Keratinocyte (primary cell): ENCODE results near the gene RSBN1. TPM values are rescaled to one million over a fixed set of nuclear protein-coding genes. Genes with fewer than 3 reads are reported as not detected.

ENCODE experiments used
- DNase-seq: peaks from one replicate; pipeline ENCODE4 v3.0.0-alpha.2; 2011; ENCODE audit warnings: low read depth, missing footprints, low spot score
- FAIRE-seq: peaks from 2 replicates; lab custom pipeline; 2011; peaks lifted over from hg19 to GRCh38; lab: Jason Lieb, UNC
- H2AFZ ChIP-seq: 2 replicates; pipeline ENCODE4 v1.6.0; 2012; ENCODE audit warnings: low read length, control low read depth, inconsistent platforms; ENCODE audit not compliant: control insufficient read depth
- H3K27ac ChIP-seq: 2 replicates; pipeline ENCODE4 v1.5.1; 2011; ENCODE audit warnings: low read length; ENCODE audit not compliant: control insufficient read depth, insufficient read depth
- H3K27me3 ChIP-seq: 3 replicates; pipeline ENCODE4 v1.6.0; 2011; ENCODE audit warnings: low read length; ENCODE audit not compliant: control insufficient read depth, insufficient read depth; ENCODE audit errors: extremely low read depth
- H3K36me3 ChIP-seq, 2 experiments: 2 replicates in 1 of 2; 3 replicates in 1 of 2; pipeline ENCODE4 v1.5.1; 2011; ENCODE audit warnings: low read length in 2 of 2, mild to moderate bottlenecking in 1 of 2; ENCODE audit not compliant: control insufficient read depth in 2 of 2, insufficient read depth in 2 of 2; ENCODE audit errors: extremely low read depth in 1 of 2
- H3K4me1 ChIP-seq: 3 replicates; pipeline ENCODE4 v1.5.1; 2011; ENCODE audit warnings: low read length; ENCODE audit not compliant: control insufficient read depth, insufficient read depth; ENCODE audit errors: extremely low read depth
- H3K4me2 ChIP-seq: 3 replicates; pipeline ENCODE4 v1.6.0; 2011; ENCODE audit warnings: low read depth, low read length; ENCODE audit not compliant: control insufficient read depth, insufficient read depth; ENCODE audit errors: extremely low read depth
- H3K4me3 ChIP-seq, 3 experiments: fragments of 200-600 bp in 1 of 3; sonication (generic) in 1 of 3; 2 replicates in 2 of 3; 3 replicates in 1 of 3; pipeline ENCODE4 v1.5.1; 2011 to 2016; ENCODE audit warnings: low read length in 3 of 3, mild to moderate bottlenecking in 3 of 3, control low read depth in 2 of 3, inconsistent platforms in 1 of 3, low read depth in 1 of 3, mixed read lengths in 1 of 3, mixed run types in 1 of 3, moderate library complexity in 1 of 3; ENCODE audit not compliant: control insufficient read depth in 2 of 3, insufficient read depth in 2 of 3; ENCODE audit errors: extremely low read depth in 1 of 3
- H3K79me2 ChIP-seq: 2 replicates; pipeline ENCODE4 v1.6.0; 2012; ENCODE audit warnings: low read length; ENCODE audit not compliant: control insufficient read depth, insufficient read depth
- H3K9ac ChIP-seq: 3 replicates; pipeline ENCODE4 v1.6.0; 2011; ENCODE audit warnings: low read length; ENCODE audit not compliant: control insufficient read depth, insufficient read depth; ENCODE audit errors: extremely low read depth
- H3K9me1 ChIP-seq: 3 replicates; pipeline ENCODE4 v1.6.0; 2011; ENCODE audit warnings: low read length; ENCODE audit not compliant: control insufficient read depth, insufficient read depth; ENCODE audit errors: extremely low read depth
- H3K9me3 ChIP-seq: 2 replicates; pipeline ENCODE4 v1.5.1; 2012; ENCODE audit warnings: low read depth, low read length; ENCODE audit not compliant: control insufficient read depth
- H4K20me1 ChIP-seq: 3 replicates; pipeline ENCODE4 v1.6.0; 2011; ENCODE audit warnings: low read length; ENCODE audit not compliant: control insufficient read depth, insufficient read depth; ENCODE audit errors: extremely low read depth
- CTCF ChIP-seq, 3 experiments: IDR thresholded peaks in 1 of 3; conservative IDR thresholded peaks in 1 of 3; optimal IDR thresholded peaks in 1 of 3; 2 replicates in 2 of 3; 3 replicates in 1 of 3; pipeline versions ENCODE3 to v1.5.1; 2011; ENCODE audit warnings: low read length in 3 of 3, mild to moderate bottlenecking in 3 of 3, moderate library complexity in 2 of 3, control low read depth in 1 of 3, inconsistent platforms in 1 of 3; ENCODE audit not compliant: insufficient read depth in 2 of 3; ENCODE audit errors: extremely low read depth in 1 of 3
- EZH2 ChIP-seq: IDR thresholded peaks from one replicate; pipeline ENCODE4 v1.6.1; 2012; ENCODE audit warnings: inconsistent platforms, mild to moderate bottlenecking, low read length, moderate library complexity
- dilution Hi-C: fragments of 300-500 bp; cut with MboI; formaldehyde crosslinking; loops from one replicate; pipeline ENCODE4 v1.7.0; 2020; ENCODE audit warnings: low sequenced_read_pairs; ENCODE audit not compliant: extremely low pct_ligation_motif_present
- polyA plus RNA-seq, 5 experiments: library from polyadenylated mRNA; depleted of rRNA in 3 of 5; stranded (reverse) in 3 of 5; stranded (forward) in 1 of 5; unstranded in 1 of 5; fragments of >200 nt; gene quantifications; 1 replicate in 1 of 5; 2 replicates in 3 of 5; 3 replicates in 1 of 5; pipeline versions ENCODE4 v1.2.1 to v1.2.3, GENCODE V29; 2011 to 2012; ENCODE audit warnings: missing spikeins in 2 of 5, low read depth in 1 of 5, low replicate concordance in 1 of 5

Gene RSBN1
- polyA plus RNA-seq, 1 donor (not counting 4 experiments of a cell fraction or from before 2014, with no cell fraction given) = 10.4 TPM

GRCh38 chr1:113818578-113818977 is 6.3 kb upstream of the RSBN1 start:
- no peaks in the 10 kb centered on the region for H3K9me1 ChIP-seq
- H3K27ac ChIP-seq = no peak overlapping the region
- no peaks in the 10 kb centered on the region for H3K79me2 ChIP-seq
- FAIRE-seq (no peak), DNase-seq (no peak)
- dilution Hi-C loops = no loop called here
- TF ChIP-seq CTCF (optimal IDR thresholded peaks at IDR 0.05 in 1 of 3, IDR thresholded peaks at IDR 0.05 in 1 of 3, conservative IDR thresholded peaks at IDR 0.05 in 1 of 3; ENCODE audit: extremely low read depth in 1 of 3, insufficient read depth in 2 of 3, low read length in 3 of 3) = no peak
- TF ChIP-seq EZH2 = no peak
- no peaks in the 10 kb centered on the region for H3K27me3 ChIP-seq
- no peak overlapping the region for H3K9ac ChIP-seq
- H3K4me2 ChIP-seq = no peak overlapping the region
- no peaks in the 10 kb centered on the region for H3K36me3 ChIP-seq
- H4K20me1 ChIP-seq = no peaks in the 10 kb centered on the region
- no peaks in the 10 kb centered on the region for H3K4me1 ChIP-seq
- H2AFZ ChIP-seq = no peak overlapping the region
- no peak overlapping the region for H3K4me3 ChIP-seq
- H3K9me3 ChIP-seq = no peaks in the 10 kb centered on the region

DNA sequence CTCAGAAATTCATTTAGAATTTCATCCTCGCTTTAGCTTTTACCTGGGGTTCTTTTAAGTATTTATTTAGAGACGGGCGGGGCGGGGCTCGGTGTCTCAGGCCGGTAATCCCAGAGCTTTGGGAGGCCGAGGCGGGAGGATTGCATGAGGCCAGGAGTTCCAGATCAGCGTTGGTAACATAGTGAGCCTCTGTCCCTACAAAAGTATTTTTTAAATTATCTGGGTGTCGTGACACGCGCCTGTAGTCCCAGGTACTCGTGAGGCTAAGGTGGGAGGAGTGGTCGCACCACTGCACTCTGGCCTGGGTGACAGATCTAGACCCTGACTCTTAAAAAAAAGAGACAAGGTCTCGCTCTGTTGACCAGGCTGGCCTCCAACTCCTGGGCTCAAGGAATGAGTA is 942 bp upstream of the RSBN1 start:
- no peak for TF ChIP-seq EZH2
- no peak for TF ChIP-seq CTCF (optimal IDR thresholded peaks at IDR 0.05 in 1 of 3, IDR thresholded peaks at IDR 0.05 in 1 of 3, conservative IDR thresholded peaks at IDR 0.05 in 1 of 3; ENCODE audit: extremely low read depth in 1 of 3, insufficient read depth in 2 of 3, low read length in 3 of 3)
- DNase-seq = no peak
- no peaks in the 10 kb centered on the region for H3K36me3 ChIP-seq
- no peaks in the 10 kb centered on the region for H3K9me3 ChIP-seq
- H3K4me1 ChIP-seq = peaks cover 24% of the 10 kb centered on the region
- no peaks in the 10 kb centered on the region for H4K20me1 ChIP-seq
- dilution Hi-C loops = no loop called here
- peak overlapping the region; percentile 26 for H2AFZ ChIP-seq
- H3K79me2 ChIP-seq = peaks cover 36% of the 10 kb centered on the region
- no peak overlapping the region for H3K27ac ChIP-seq
- H3K27me3 ChIP-seq = no peaks in the 10 kb centered on the region
- H3K4me2 ChIP-seq = peak overlapping the region; percentile 88
- no peak for FAIRE-seq
- H3K9ac ChIP-seq = no peak overlapping the region
- H3K9me1 ChIP-seq = no peaks in the 10 kb centered on the region
- no peak overlapping the region for H3K4me3 ChIP-seq
